GM21423 (cell line): ENCODE results near the gene ZNF862.
"Not testable (repeated sequence)": the region's sequence is repeated elsewhere in the genome, so short reads cannot be mapped to it uniquely, and the experiment has no call there.

Source experiments
- ATAC-seq: cut with Tn5 transposase; IDR thresholded peaks from one replicate; pipeline ENCODE4 v1.9.1; 2021; ENCODE audit warnings: mild to moderate bottlenecking, moderate library complexity; ENCODE audit not compliant: unreplicated experiment

ZNF862 gene

GRCh38 chr7:149879766-149880637, 41.8 kb downstream of the ZNF862 start:
- ATAC-seq = no peak

DNA sequence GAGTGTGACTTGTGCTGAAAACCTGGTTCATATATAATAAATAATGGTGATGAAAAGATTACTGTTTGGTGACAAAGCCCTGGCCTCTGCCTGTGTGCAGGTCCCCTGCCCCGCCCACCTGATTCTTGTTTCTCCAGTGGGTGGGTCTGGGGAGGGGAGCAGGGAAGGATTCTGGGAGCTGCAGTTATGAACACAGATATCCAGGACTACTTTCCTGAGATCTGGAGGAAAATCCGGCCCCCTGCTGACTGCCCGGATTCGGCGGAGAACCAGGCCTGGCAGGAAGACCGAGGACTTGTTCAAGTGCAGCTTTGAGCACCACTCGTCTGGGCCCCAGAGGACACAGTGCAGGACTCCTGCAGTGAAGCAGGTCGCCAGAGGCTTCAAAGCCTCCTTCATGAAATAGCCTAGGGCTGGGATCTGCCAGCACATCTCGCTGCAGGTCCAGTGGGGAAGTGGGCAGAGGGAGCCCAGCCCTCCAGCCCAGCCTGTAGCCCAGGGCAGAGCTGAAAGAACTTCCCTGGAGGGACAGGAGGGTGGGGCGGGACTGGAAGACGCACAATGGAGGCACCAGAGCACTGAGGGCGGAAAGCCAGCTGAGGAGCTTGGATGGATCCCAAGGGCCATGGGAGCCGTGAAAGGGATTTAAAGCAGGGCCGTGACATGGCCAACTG, 42.6 kb downstream of the ZNF862 start:
- no peak for ATAC-seq

DNA sequence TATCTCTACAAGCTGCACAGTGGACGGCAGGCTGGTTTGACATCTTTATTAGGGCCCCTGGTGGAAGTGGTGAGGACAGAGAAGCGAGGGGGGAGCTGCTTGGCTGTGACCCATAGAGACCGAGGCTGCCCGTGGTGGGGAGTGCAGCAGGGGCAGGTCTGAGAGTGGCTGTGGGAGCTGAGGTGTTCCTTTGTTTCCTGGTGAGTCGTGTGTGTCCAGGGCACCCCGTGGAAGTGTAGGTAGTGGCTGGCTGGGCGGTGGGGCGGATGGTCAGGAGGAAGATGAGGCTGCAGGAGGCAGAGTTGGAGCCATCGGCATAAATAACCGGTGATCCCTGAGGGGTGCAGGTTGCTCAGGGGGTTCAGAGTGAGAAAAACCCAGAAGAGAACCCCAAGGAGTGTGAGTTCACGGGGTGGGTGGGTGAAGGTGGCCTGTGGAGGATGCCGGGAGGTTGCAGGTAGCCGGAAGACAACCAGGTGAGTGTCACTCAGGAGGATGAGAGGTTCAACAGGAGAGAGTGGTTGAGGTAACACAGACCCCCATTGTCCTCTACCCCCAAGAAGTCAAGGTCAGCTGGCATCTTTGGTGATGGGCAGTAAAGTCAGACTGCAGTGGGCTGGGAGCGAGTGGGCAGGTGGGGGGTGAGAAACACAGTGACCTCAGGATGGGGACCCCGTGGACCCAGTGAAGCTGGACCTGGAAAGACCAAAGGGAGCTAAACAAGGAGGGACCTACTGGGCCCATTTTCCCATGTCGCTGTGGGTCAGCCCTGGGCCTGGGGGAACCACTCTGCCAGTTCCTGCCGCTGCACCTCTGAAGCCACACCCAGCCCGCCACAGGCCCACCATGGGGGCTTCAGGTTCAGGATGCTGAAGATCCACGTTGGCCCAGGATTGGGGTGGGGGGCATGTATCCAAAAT, 43.4 kb downstream of the ZNF862 start:
- no peak for ATAC-seq

GRCh38 chr7:149882248-149883047, 44.3 kb downstream of the ZNF862 start:
- no peak for ATAC-seq

DNA sequence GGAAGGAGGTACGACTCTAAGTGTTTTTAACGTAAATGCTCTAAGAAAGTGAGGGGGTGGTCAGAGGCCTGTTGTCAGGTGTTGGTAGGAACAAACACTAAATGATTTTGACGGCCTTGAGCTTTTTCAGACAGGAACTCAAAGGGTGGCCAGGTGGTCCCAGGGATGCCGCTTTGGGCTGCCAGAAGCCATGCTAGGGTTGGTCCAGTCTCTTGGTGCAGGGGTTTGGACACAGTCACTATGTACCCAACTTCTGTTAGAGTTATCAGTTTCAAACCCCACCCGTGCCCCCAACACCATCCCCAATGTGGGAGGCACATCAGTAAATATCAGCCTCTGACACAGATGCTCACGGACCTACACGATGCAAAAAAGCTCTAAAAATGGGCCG, 44.9 kb downstream of the ZNF862 start:
- no peak for ATAC-seq

DNA sequence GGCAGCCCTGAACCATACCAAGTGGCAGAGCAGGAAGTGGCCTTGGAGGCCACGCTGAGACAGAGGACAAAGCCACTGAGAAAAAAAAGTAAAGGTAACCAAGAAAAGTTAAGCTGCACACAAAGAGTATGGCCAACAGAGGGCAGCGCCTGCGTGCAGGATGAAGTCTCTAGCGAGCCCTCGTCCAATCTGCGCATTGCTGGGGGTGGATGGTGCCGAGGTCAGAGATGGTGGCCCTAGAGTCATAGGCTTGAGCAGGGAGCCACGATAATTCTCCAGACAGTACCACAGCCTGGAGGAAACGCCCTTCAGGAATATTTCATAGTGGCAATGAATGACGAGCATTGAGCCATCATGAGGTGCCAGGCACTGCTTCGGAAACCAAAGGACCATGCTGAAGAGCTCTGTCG, 45.3 kb downstream of the ZNF862 start:
- ATAC-seq = no peak

- no peak for ATAC-seq
Observed at GRCh38 chr7:149884016-149884415, 45.8 kb downstream of the ZNF862 start.

- no peak for ATAC-seq
Observed at GRCh38 chr7:149884541-149884940, 46.4 kb downstream of the ZNF862 start.

DNA sequence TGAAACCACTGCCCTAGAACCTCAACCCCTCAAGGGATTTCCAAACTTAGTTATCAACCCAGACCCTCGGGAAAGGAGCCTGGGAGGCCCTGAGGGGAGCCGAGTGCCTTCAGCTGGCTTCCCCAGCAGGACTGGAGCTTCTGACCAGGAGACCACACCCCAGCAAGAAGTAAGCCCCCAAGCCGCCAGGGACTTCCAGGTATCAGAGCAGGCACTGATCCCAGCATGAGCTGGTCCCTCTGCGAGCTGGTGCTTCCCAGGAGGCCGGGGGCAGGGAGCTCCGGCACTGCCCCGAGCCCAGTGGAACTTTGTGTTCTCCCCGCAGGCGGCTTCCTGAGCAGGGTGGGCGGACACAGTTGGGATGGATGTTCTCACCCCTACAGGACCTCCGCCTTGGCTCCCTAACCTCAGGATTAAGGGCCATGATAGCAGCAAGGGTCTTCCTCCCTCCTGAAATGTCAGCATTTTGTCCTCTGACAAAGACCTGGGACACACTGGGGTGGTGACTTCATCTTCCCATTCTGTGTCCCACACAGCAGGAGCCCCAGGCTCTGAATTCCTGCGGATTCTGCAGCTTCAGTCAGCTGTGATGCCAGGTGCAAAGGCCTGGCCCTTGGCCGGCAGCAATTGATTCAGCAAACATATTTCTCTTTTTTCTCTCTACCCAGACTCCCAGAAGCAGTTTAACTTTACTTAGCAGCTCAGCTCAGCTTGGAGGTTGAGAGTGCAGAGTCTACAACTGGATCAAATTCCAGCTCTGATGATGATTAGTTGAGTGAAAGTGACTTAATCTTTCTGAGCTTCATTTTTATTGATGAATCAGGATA, 47.2 kb downstream of the ZNF862 start:
- no peak for ATAC-seq

DNA sequence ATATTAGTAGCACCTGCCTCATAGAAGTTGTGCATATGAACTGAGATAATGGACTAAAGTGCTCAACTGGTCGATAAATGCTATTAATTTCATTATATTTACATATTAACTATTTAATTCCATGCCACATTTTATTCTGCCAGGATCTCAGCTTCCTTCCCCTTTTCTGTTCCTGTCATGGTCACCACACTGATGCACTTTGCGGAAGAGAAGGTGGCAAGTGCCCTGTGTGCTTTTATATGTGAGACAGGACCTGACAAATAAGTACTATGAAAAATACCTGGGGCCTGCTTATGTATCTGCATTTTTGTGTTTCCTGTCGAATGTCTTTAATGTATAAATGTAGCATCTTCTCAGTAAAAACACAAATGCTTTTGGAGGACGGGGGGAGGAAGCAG, 47.8 kb downstream of the ZNF862 start:
- no peak for ATAC-seq

GRCh38 chr7:149887311-149887710, 49.1 kb downstream of the ZNF862 start:
- no peak for ATAC-seq

- not testable (repeated sequence) for ATAC-seq
Observed at GRCh38 chr7:149890715-149891114, 52.5 kb downstream of the ZNF862 start.

GRCh38 chr7:149894957-149895356, 56.8 kb downstream of the ZNF862 start:
- ATAC-seq = not testable (repeated sequence)

DNA sequence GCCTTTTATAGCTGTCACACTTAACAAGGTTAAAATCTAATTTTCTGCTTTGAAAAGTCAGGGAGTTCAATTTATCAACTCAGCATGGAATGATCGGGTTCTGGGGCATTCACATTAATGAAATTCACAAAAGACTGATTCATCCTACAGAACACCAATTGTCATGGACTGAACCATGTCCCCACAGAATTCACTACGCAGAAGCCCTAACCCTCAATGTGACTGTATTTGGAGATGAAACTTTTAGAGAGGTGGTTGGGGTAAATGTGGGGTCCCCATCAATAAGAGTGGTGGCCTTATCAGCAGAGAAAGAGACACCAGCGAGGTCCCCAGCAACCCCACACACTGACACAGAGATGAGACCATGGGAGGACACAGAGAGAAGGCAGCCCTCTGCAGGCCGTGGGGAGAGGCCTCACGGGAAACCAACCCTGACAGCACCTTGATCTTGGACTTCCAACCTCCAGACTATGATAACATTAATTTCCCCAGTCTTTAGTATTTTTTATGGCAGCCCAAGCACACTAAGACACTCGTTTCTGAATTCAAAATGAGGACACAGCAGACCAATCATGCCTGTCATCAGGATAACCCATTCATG, 69.7 kb downstream of the ZNF862 start:
- ATAC-seq = not testable (repeated sequence)

DNA sequence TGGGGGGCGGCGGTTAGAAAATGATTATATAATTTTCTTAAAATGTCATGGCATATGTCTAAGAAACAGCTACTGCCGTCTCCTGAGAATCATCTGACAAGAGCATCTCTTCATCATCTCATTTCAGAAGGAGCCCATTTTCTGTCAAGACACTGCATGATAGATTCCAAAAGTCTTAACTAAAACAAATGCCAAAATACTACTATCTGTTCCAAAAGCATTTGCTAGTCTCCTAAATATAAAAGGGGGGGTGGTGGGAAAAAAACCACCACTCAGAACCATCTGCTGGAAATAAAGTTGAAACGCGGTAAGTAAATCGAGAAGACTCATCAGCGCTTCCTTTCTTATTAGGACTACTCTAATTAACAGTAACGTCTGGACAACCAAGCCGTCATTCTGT, 72.0 kb downstream of the ZNF862 start:
- not testable (repeated sequence) for ATAC-seq

GRCh38 chr7:149912126-149912525, 74.0 kb downstream of the ZNF862 start:
- ATAC-seq = not testable (repeated sequence)
